Stimulated activated CD4-positive, alpha-beta T cell treated with anti-CD3 and anti-CD28 coated beads, Interleukin-4, amount 100 ng/mL, for 1 hour (primary cell): ENCODE measurements around the gene TAC1.
"Not testable (repeated sequence)": the region's sequence is repeated elsewhere in the genome, so short reads cannot be mapped to it uniquely, and the experiment has no call there.

Experiments
- DNase-seq: peaks from one replicate; pipeline ENCODE4 v3.0.0-alpha.2; 2020

Gene TAC1, protein sequence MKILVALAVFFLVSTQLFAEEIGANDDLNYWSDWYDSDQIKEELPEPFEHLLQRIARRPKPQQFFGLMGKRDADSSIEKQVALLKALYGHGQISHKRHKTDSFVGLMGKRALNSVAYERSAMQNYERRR

DNA sequence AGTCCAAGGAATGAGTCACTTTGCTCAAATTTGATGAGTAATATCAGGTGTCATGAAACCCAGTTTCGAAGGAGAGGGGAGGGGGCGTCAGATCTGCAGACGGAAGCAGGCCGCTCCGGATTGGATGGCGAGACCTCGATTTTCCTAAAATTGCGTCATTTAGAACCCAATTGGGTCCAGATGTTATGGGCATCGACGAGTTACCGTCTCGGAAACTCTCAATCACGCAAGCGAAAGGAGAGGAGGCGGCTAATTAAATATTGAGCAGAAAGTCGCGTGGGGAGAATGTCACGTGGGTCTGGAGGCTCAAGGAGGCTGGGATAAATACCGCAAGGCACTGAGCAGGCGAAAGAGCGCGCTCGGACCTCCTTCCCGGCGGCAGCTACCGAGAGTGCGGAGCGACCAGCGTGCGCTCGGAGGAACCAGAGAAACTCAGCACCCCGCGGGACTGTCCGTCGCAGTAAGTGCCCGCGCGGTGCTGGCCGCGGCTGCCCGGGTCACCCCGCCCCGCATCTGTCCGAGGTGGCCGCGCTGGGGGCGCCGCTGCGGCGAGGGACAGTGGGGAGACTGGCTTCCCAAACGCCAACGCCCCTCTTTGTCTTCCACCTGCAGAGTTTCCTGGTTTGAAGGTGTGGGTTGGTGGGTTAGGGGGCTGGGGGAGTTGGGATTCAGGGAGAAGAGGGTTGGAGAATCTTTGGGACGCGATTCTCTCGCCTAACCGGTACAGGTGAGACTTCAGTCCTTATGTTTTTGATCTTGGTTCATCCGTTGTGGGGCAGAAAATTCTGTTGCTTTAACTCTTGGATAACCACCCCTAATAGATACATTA, at the start of gene TAC1:
Gene TAC1 (plus strand): TSS at position 351 of the 829 bp plus-strand sequence. CDS start 527 bp downstream, outside the sequence.
- no peak for DNase-seq

DNA sequence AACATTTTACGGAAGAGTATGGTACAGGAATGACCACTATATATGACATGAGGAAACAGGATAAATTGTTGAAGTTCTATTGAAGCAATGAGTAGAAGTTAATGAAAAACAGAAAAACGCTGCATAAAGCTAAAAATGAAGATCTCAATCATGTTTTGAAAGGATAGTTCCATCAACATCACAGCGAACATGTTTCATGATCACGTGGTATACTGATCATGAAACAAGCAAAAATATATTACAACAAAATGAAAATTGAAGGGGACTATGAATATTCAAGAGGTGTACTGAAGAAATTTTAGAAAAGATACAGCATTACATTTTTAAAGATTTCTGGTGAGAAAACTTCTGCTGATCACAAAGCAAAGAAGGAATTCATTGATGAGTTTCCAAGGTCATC, 45.9 kb upstream of the TAC1 start:
- no peak for DNase-seq

DNA sequence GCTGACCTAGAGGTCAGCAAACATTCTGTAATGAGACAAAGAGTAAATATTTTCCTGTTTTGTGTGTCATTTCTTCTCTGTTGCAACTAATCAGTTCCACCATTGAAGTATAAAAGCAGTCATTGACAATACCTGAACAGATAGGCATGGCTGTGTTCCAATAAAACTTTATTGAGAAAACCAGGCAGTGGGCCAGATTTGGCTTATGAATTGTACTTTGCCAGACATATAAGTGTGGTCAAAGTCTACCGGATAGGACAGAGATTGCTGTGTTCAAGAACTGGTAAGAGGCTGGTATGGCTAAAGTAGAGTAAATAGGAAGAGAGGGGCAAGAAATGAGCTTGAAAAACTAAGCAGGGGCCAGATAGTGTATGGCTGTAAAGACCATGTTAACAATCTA, 38.3 kb upstream of the TAC1 start:
- no peak for DNase-seq

DNA sequence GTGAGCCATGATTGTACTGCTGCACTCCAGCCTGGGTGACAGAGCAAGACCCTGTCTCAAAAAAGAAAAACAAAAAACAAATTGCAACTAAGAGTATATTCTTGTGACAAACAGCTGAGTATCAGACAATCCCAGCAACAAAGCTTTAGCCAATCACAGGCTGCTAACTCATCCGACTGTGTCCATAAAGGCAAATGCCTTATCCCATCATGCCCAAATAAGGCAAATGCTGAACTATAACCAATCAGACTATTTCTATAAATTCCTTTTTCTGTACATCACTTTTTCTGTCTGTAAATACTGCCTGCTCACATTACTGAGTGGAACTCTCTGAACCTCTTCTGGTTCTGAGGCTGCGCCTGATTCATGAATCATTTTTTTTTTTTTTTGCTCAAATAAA, 37.5 kb upstream of the TAC1 start:
- no peak for DNase-seq

DNA sequence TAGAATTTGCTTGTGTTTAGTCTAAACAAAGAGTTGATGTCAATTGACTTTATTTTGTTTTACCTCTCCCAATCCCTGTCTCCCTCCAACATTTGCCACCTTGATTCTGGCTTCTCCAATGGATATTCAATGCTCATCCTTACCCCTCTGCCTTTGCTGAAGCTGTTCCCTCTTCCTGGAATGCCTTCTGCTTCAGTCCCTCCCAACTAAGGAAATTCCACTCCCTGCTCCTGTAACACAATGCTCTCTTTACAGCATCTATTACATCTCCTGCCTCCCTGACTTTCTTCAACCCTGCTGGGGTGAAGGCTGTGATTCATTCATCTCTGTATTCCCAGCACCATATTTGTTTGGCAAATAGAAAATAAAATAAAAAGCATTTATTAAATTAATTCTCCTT, 34.5 kb upstream of the TAC1 start:
- DNase-seq: no peak

DNA sequence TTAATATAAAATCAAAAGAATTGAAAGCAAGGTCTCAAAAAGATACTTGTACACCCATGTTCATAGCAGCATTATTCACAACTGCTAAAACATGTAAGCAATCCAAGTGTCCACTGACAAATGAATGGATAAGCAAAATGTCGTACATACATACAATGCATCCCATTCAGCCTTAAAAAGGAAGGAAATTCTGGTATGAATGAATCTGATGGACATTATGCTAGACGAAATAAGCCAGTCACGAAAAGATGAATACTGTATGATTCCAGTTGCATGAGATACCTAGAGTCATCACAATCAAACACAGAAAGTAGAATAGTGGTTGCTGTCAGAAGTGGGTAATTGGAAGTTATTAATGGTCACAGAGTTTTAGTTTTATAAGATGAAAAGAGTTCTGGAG, 9.5 kb upstream of the TAC1 start:
- DNase-seq: no peak

DNA sequence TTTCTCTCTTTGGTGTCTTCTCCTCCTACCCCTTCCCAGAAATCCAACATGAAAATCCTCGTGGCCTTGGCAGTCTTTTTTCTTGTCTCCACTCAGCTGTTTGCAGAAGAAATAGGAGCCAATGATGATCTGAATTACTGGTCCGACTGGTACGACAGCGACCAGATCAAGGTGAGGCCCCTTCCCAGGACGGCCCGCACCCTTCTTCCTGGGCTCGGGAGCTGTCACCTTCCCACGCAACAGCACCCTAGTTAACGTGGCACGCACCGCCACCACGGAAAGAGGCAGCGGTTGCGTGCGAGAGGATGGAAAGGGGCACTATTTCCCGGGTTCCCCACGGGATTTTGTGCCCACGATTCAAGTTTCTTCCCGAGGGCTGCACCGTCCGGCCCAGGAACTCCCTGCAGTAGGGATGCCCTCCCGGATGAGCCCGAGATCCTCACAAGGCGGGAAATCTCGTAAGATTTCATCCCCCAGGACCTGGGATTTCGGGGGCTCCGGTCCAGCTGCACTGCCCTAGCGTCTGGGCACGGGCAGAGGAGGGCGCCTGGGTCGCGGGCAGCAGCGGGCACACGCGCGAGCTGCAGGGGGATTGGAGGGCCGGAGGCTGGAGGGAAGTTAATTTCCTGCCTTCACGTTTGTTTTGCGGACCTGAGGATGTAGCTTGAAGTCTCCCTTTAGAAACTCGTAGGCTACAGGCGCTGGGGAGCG, 834 bp downstream of the TAC1 start:
- DNase-seq: no peak

DNA sequence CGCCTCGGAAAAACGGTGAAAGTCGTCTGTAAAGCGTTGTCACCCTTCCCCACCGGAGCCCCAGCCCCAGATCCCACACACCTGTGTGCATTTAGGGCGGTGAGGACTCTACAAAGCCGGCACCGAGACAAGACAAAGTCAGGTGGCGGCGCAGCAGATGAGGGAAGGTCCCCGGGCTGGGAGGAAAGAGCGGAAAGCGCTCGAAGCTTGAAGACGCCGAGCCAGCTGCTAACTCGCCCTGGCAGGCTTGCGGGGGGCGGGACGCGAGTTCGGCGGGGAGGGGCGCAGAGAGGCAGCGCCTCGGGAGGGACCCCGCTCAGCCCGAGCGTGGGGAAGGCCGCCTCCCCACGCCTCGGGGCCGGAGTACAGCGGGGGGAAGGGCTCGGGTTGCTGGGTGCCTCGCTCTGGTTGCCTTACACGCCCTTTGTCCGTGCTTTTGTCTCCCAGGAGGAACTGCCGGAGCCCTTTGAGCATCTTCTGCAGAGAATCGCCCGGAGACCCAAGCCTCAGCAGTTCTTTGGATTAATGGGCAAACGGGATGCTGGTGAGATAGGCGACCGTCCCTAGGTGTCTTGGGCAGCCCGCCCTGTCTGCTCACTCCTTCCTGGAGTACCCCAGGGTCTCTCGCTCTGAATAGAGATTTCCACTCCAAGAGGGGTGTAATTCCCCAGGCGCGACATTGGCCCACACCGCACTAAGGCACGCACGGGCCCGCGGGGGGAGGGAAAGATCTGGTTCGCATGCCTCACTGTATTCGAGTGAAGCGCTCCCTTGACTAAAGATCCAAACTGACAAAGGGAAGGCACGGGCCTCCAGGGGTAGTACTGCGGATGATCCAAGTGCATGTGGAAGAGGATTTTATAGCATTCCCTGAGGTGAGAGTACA, 1.6 kb downstream of the TAC1 start:
- DNase-seq: no peak

DNA sequence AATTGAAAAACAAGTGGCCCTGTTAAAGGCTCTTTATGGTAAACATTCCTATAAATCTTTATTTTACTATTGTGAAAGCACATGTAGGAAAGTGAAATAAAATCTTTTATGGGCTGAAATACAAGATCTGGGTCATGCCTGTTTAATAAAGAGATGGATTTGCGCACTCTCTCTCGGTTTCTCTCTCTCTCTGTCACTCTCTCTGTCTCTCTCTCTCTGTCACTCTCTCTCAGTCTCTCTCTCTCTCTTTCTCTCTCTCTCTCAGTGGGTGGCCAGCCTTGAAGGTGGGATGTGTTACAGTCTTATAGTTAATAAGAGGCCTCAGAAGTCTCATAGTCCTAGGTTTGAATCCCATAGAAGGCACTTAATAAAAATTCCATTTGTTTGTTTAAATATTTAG, 2.4 kb downstream of the TAC1 start:
- no peak for DNase-seq

DNA sequence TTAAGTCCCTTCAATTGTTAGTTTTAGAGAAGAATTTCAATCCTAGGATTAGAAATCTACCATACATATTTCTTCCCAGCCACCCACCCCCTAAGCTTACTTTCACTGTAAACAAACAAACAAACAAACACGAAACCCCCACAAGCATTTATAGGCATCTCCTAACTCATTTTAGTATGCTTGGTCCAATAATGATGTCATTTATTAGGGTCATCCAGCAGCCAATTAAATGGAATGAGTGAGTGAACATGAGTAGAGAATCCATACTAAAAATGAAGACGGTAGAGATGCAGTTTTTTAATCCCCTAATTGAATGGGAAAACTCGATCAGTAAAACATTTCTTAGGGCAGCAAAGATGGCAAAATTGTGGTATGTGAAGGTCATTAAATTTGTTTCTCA, 3.2 kb downstream of the TAC1 start:
- no peak for DNase-seq

DNA sequence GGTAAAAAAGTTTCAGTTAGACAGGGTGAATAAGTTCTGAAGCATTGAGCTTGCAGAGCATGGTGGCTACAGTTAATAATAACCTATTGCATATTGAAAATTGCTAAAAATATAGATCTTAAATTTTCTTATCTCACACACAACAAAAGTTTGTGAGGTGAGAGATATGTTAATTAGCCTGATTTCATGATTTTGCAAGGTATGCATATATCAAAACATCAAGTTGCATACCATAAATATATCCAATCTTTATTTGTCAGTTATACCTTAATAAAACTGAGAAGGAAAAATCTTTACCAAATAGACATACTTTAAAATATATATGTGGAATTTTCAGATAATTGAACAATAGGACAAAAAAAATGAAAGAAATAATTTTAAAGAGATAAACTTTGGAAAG, 16.6 kb downstream of the TAC1 start:
- no peak for DNase-seq

DNA sequence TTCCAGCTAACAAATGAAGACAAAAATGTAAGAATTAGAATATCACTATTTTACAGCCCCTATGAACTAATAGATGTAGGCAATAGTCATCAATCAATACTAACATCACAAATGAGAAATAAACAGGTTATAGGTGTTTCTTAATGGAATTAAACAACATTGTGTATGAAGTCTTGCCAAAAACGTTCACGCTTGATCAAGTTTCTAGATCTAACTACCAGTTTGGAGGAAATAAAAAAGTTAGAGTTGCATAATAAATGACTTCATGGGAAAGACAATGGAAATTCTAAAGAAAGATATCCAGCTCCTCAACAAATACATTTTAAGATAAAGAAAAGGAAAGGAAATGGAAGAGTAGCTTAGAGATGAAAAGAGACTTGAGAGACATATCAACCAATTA, 19.7 kb downstream of the TAC1 start:
- no peak for DNase-seq

DNA sequence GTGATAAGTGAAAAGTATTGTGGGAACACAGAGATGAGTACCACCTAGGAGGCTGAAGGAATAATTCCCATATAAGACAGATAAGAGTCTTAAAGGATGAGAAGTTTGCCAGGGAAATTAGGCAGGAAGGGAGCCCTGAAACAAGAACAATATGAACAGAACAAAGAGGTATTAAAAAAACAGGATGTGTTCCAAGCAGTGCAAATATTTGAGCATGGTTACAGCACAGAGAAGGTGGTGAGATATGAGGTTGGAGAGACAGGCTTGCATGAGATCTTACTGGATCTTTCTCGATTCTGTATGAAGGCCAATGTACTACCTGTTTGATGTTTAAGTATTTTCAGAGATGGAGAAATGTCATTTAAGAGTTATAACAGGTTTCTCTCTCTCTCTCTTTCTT, 20.3 kb downstream of the TAC1 start:
- no peak for DNase-seq

DNA sequence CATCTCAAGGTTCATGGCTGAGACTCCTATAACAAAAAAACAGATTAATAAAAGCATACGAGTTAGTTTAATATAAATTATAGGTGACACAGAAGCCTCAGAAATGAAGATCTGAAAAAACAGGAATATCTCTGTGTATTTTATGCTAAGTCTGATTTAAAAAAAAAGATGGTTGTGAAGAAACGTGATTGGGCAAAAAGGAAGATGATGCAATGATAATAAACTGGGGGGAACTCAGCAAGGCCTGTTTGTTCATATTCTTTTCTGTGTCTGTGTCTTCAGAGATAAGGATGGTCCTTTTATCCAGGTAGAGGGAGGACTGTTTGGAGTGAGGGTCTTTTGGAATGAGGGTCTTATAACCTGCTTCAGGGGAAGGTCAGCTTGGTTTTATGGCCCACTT, 25.9 kb downstream of the TAC1 start:
- no peak for DNase-seq

DNA sequence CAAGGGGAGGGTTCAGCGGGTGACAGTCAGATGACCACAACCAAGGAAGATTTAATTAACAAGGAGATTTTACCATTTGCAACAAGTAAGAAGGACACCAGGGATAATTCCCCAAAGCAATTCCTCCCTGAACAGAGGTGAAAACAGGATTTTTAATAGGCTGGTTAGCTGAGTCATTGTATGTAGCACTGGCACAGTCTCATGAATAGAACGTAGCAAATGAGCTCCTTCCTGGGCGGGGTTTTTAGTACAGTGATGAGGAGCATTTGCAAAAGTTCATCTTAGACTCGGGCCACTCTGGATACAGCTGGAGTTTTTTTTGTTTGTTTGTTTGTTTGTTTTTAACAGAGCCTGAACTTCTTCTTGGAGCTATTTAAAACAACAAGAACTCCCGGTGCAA, 39.0 kb downstream of the TAC1 start:
- DNase-seq: no peak

DNA sequence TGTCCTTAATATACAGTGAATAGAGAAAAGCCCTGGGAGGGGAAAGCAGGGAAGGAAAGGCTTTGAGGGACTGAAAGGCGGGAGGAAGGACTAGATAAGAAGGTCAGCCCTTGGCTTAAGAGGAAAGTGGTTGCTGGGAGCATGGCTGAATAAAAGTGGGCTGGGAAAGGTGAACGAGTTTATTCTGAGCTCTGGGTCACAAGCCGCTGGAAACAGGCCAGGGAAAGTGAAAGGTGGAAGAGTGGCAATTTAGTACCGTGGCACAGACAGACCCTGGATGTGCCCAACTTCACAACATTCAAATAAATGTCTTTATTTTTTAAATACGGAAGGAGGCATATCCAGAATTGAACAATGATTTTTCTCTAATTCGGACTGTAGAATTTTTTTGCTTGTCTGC, 39.7 kb downstream of the TAC1 start:
- DNase-seq: no peak

DNA sequence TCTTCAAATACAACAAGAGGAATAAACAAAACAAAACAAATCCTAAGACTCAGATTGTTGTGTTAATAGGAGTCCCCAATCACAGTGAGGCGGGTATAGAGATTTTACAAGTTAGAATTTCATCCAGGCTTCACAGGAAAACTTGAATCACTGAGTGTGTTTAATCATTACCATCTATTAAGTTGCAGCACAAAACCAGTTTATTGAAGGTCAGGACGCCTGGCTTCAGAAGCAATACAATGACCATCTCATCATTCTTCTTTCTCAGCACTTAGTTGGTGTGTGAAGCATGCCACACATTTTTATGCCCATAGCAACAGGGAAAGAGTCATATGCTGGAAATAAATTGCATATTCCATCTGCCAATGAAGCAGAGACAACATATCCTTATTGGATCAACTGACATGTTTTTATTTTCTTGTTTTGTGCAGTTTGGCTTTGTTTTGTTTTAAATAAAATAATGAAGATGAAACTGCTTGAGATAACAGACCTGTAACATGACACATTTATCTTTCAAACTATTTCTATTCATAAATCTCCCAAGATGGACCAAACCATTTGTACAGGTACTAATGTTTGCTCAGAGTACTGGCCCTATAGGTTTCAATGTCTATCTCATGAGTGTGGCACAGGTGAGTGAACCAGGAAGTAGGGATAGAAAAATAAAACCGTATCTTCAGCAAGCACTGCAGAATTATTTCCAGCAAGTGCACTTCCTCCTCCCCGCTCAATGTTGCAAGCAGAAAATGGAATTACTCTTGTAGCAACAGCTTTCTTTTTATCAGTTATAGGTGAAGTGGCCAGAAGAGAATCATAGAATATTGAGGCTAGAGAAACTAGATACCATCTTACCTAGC, 40.4 kb downstream of the TAC1 start:
- no peak for DNase-seq

DNA sequence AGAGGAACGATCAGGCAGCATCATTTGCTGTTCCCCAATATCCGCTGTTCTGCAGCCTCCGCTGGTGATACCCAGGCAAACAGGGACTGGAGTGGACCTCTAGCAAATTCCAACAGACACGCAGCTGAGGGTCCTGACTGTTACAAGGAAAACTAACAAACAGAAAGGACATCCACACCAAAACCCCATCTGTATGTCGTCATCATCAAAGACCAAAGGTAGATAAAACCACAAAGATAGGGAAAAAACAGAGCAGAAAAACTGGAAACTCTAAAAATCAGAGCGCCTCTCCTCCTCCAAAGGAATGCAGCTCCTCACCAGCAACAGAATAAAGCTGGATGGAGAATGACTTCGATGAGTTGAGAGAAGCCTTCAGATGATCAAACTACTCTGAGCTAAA, 54.5 kb downstream of the TAC1 start:
- not testable (repeated sequence) for DNase-seq
